Regular cardiac myocyte (primary cell): Measurements from ENCODE around the gene IDI2. TPM values are rescaled to one million over a fixed set of nuclear protein-coding genes. Genes with fewer than 3 reads are reported as not detected.

Experiments used
- total RNA-seq: library from RNA; depleted of rRNA; stranded (reverse); fragments of >200 nt; gene quantifications from 2 replicates; pipeline ENCODE4 v1.2.3, GENCODE V29; 2014

Gene IDI2
- total RNA-seq: 0.28 TPM in 1 of 2 replicates, not detected in the other

GRCh38 chr10:1025683-1026082 lies at the start of gene IDI2:
Gene IDI2 (minus strand): TSS chr10:1025859. CDS start chr10:1024723, 1,136 bp downstream.

GRCh38 chr10:1056326-1057105 lies 30.9 kb upstream of the IDI2 start, which contains the start of gene WDR37:
Gene WDR37 (plus strand): TSS chr10:1056385. CDS start chr10:1072156, 15,771 bp downstream.

DNA sequence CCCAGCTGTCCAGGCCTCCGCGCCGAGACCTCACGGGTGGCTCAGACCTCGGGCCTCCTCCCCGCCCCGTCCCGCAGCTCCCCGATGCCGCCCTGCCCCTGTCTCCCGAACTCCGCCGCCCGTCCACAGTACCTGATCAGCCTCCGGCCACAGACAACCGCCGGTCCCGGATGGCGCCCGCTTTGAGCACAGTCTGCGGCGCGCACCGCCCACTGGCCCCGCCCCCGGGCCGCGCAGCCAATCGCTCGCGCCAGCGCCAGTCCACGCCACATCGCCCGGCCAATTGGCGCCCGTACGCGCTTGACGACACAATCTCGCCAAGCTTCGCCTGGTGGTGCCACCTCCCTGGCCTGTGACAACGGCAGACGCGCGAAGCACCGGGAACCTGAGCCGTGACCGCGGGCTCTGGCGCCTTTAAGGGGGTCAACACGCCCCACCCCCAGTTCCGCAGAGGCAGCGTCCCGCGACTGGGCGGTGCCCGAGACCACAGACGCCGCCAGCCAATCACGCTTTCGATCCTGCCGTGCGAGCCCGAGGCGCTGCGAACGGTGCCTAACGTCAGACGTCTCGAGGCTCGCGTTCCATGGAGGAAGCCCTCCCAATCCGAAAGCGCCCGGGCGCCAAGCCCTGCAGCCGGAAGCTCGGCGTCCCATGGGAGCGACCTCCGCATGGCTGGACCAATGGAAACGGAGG lies 23.2 kb upstream of the IDI2 start, which contains the start of gene IDI1:
IDI1 (minus strand) TSS at position 388 of the 693 bp plus-strand sequence; CDS start at position 272, 116 bp downstream.

DNA sequence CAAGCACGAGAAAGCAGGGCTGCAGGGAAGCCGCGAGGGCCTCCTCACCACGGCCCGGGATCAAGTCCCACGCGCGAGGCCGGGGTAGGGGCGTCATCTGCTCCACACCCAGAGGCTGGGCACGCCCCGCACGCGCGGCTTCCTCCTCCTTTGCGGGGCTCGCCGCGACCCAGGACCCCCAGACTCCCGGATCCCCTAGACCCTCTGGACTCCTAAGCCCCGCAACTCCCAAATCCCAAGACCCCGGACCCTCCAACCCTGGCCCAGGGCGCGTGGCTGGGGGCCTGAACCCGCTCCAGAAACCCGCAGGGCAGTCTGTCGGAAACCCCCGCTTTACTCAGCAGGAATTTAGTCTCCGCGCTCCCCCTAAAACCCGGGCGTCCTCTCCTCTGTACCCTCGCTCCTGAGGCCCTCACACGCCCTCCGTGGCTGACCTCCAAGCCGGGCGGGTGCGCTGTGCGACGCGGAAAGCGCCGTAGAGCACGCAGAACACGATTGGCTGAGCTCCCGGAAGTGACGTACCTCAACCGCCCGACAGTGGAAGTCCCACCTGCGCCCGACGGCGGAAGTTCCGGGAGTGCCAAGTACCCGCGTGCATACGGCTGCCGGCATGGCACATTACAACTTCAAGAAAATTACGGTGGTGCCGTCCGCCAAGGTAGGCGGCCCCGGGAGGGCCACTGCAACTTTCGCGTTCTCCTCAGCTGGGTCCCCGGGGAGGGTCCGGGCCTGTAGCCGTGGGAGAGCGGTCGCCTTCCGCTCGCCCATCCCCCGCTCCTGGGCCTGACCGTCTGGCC lies 37.6 kb downstream of the IDI2 start, which contains the start of gene GTPBP4:
GTPBP4 (plus strand) TSS at position 565 of the 797 bp plus-strand sequence; CDS start at position 611, 46 bp downstream.

Other genes with a start within 250 kb of the IDI2 start
- gene LARP4B, start 94.2 kb downstream of the IDI2 start, total RNA-seq: 16.1 and 32.0 TPM in 2 replicates
- gene GTPBP4, start 37.4 kb downstream of the IDI2 start, total RNA-seq: 38.6 and 65.2 TPM in 2 replicates
- gene IDI1, start 23.3 kb upstream of the IDI2 start, total RNA-seq: 54.4 and 55.8 TPM in 2 replicates
- 10.4 and 14.4 TPM in 2 replicates for gene WDR37, start 30.5 kb upstream of the IDI2 start, total RNA-seq